ENCODE results near the gene HCK. TPM values are rescaled to one million over a fixed set of nuclear protein-coding genes. Genes with fewer than 3 reads are reported as not detected.

The HCK gene
- total RNA-seq, 2 donors from 2014 or later: 0.24 to 0.40 TPM

- DNase-seq: no peak
- 70% methylated on average over 4 of the region's 4 CpGs; no CpG with 5 or more reads in 1 of the 2 experiments for WGBS, 2 experiments (ENCODE audit: insufficient coverage in 1 of 2, insufficient read length in 1 of 2)
- peaks cover 34% of the 10 kb centered on the region for H3K27me3 Mint-ChIP-seq (ENCODE audit: insufficient read depth)
- no peaks in the 10 kb centered on the region for H3K36me3 Mint-ChIP-seq (ENCODE audit: low read depth)
- no peak overlapping the region for H3K27ac Mint-ChIP-seq
- no peaks in the 10 kb centered on the region for H3K9me3 ChIP-seq (ENCODE audit: control insufficient read depth, low read length)
- no peak overlapping the region for H3K4me3 Mint-ChIP-seq
- H3K27me3 ChIP-seq (ENCODE audit: control insufficient read depth, insufficient read depth, low read length, poor library complexity, severe bottlenecking): peaks cover 15% of the 10 kb centered on the region
- no peak overlapping the region for H3K27ac ChIP-seq (ENCODE audit: low read depth, low read length)
- H3K4me3 ChIP-seq (ENCODE audit: low read length): no peak overlapping the region
- no peak overlapping the region for H3K9ac ChIP-seq (ENCODE audit: extremely low read depth, low read length, poor library complexity, severe bottlenecking)
- no peaks in the 10 kb centered on the region for H3K9me3 Mint-ChIP-seq
- no peaks in the 10 kb centered on the region for H3K36me3 ChIP-seq (ENCODE audit: control insufficient read depth, insufficient read depth, low read length)
- H3K4me1 Mint-ChIP-seq: peaks cover 3% of the 10 kb centered on the region
- no peak for TF ChIP-seq CTCF (conservative IDR thresholded peaks at IDR 0.05)
- H3K4me1 ChIP-seq (ENCODE audit: control insufficient read depth, insufficient read depth, low read length): no peaks in the 10 kb centered on the region
Observed at GRCh38 chr20:32037929-32038328, 14.1 kb upstream of the HCK start.

- Histone ChIP-seq H3K4me3 (ENCODE audit: low read length) (no peak overlapping the region), H3K9me3 (ENCODE audit: control insufficient read depth, low read length) (no peaks in the 10 kb centered on the region), H3K9ac (ENCODE audit: extremely low read depth, low read length, poor library complexity, severe bottlenecking) (no peak overlapping the region), H3K36me3 (ENCODE audit: control insufficient read depth, insufficient read depth, low read length) (no peaks in the 10 kb centered on the region), H3K4me1 (ENCODE audit: control insufficient read depth, insufficient read depth, low read length) (no peaks in the 10 kb centered on the region), H3K27me3 (ENCODE audit: control insufficient read depth, insufficient read depth, low read length, poor library complexity, severe bottlenecking) (peaks cover 13% of the 10 kb centered on the region), H3K27ac (ENCODE audit: low read depth, low read length) (no peak overlapping the region)
- Mint-ChIP-seq H3K4me1 (peaks cover 3% of the 10 kb centered on the region), H3K27me3 (ENCODE audit: insufficient read depth) (peaks cover 29% of the 10 kb centered on the region), H3K4me3 (no peak overlapping the region), H3K27ac (no peak overlapping the region), H3K9me3 (no peaks in the 10 kb centered on the region), H3K36me3 (ENCODE audit: low read depth) (no peaks in the 10 kb centered on the region)
- no peak for TF ChIP-seq CTCF (conservative IDR thresholded peaks at IDR 0.05)
- 82 to 86% methylated on average over 3 to 10 of the region's 10 CpGs for WGBS, 2 experiments (ENCODE audit: insufficient coverage in 1 of 2, insufficient read length in 1 of 2)
- DNase-seq: no peak
Observed at GRCh38 chr20:32040142-32040953, 11.7 kb upstream of the HCK start.

- 81 to 94% methylated on average over 3 of the region's 3 CpGs for WGBS, 2 experiments (ENCODE audit: insufficient coverage in 1 of 2, insufficient read length in 1 of 2)
- no peaks in the 10 kb centered on the region for H3K4me1 ChIP-seq (ENCODE audit: control insufficient read depth, insufficient read depth, low read length)
- H3K27me3 Mint-ChIP-seq (ENCODE audit: insufficient read depth): peaks cover 62% of the 10 kb centered on the region
Observed at GRCh38 chr20:32045999-32046398, 6.0 kb upstream of the HCK start.

More at GRCh38 chr20:32045999-32046398, 6.0 kb upstream of the HCK start:
- no peaks in the 10 kb centered on the region for H3K36me3 ChIP-seq (ENCODE audit: control insufficient read depth, insufficient read depth, low read length)
- H3K4me3 ChIP-seq (ENCODE audit: low read length): no peak overlapping the region
- no peak for TF ChIP-seq CTCF (conservative IDR thresholded peaks at IDR 0.05)
- no peak overlapping the region for H3K9ac ChIP-seq (ENCODE audit: extremely low read depth, low read length, poor library complexity, severe bottlenecking)
- peaks cover 35% of the 10 kb centered on the region for H3K27me3 ChIP-seq (ENCODE audit: control insufficient read depth, insufficient read depth, low read length, poor library complexity, severe bottlenecking)
- no peak for DNase-seq
- no peak overlapping the region for H3K27ac Mint-ChIP-seq
- no peaks in the 10 kb centered on the region for H3K9me3 ChIP-seq (ENCODE audit: control insufficient read depth, low read length)
- no peak overlapping the region for H3K27ac ChIP-seq (ENCODE audit: low read depth, low read length)
- H3K36me3 Mint-ChIP-seq (ENCODE audit: low read depth): no peaks in the 10 kb centered on the region
- H3K4me3 Mint-ChIP-seq: no peak overlapping the region
- H3K4me1 Mint-ChIP-seq: no peaks in the 10 kb centered on the region
- no peaks in the 10 kb centered on the region for H3K9me3 Mint-ChIP-seq
